C1 segment of cervical spinal cord (tissue), 14 donors: Measurements from ENCODE around the gene RNF157.
"Not testable (repeated sequence)": the region's sequence is repeated elsewhere in the genome, so short reads cannot be mapped to it uniquely, and the experiment has no call there.

Experiments
- DNase-seq, 14 donors: peaks; one replicate each; lab custom pipeline; 2025; lab: John Stamatoyannopoulos, UW

Gene RNF157

GRCh38 chr17:76270770-76271668 is 30.7 kb upstream of the RNF157 start:
- DNase-seq: no peak

- no peak for DNase-seq
Measured at GRCh38 chr17:76270127-76270592, 29.9 kb upstream of the RNF157 start.

- DNase-seq: no peak
Measured at GRCh38 chr17:76268991-76269981, 29.0 kb upstream of the RNF157 start.

GRCh38 chr17:76268015-76268749 is 27.9 kb upstream of the RNF157 start:
- peak in 13 of 14 donors; percentile 17 to 95 (median 74) for DNase-seq

GRCh38 chr17:76267581-76268001 is 27.3 kb upstream of the RNF157 start:
- not testable (repeated sequence) for DNase-seq

- no peak for DNase-seq
Measured at GRCh38 chr17:76267051-76267576, 26.8 kb upstream of the RNF157 start.

- peak in 2 of 14 donors; percentile 48 to 49 for DNase-seq
Measured at GRCh38 chr17:76266244-76266938, 26.1 kb upstream of the RNF157 start.

GRCh38 chr17:76265624-76266243 is 25.4 kb upstream of the RNF157 start:
- peak in 8 of 14 donors; percentile 19 to 64 (median 51) for DNase-seq

- DNase-seq: peak; percentile 93 to 100 (median 98)
Measured at GRCh38 chr17:76264755-76265623, 24.7 kb upstream of the RNF157 start, which contains the start of gene UBALD2. Gene UBALD2, plus strand, starts transcription at chr17:76265348. Its CDS starts 158 bp downstream, at chr17:76265506.

- no peak for DNase-seq
Measured at GRCh38 chr17:76264425-76264754, 24.1 kb upstream of the RNF157 start.

GRCh38 chr17:76263896-76264295 is 23.6 kb upstream of the RNF157 start:
- DNase-seq: no peak

- peak in 1 of 14 donors; percentile 40 for DNase-seq
Measured at GRCh38 chr17:76262732-76263344, 22.5 kb upstream of the RNF157 start.

- DNase-seq: peak in 4 of 14 donors; percentile 26 to 76 (median 34)
Measured at GRCh38 chr17:76261421-76262215, 21.3 kb upstream of the RNF157 start.

- no peak for DNase-seq
Measured at GRCh38 chr17:76260669-76261068, 20.4 kb upstream of the RNF157 start.

- DNase-seq: no peak
Measured at GRCh38 chr17:76260220-76260619, 19.9 kb upstream of the RNF157 start.

GRCh38 chr17:76256430-76257050 is 16.2 kb upstream of the RNF157 start:
- not testable (repeated sequence) for DNase-seq
